H9 (cell line): ENCODE results near the gene RANBP9. TPM values are rescaled to one million over a fixed set of nuclear protein-coding genes. Genes with fewer than 3 reads are reported as not detected.

Source experiments
- DNase-seq: peaks from one replicate; pipeline ENCODE4 v3.0.0-alpha.2; 2017
- H2AFZ ChIP-seq: one replicate; pipeline ENCODE4 v1.6.1; 2013; ENCODE audit warnings: mild to moderate bottlenecking, low read length, control low read depth, moderate library complexity
- H2AK5ac ChIP-seq: 2 replicates; pipeline ENCODE4 v1.6.1; 2013; ENCODE audit warnings: low read length, control low read depth, mixed read lengths; ENCODE audit not compliant: insufficient read length
- H2BK120ac ChIP-seq: one replicate; pipeline ENCODE4 v1.6.1; 2013; ENCODE audit warnings: low read depth, mild to moderate bottlenecking, low read length, control low read depth, inconsistent platforms; ENCODE audit not compliant: poor library complexity, severe bottlenecking
- H2BK12ac ChIP-seq: 2 replicates; pipeline ENCODE4 v1.6.1; 2013; ENCODE audit warnings: low read length, control low read depth, mixed read lengths, low read depth; ENCODE audit not compliant: insufficient read length
- H2BK15ac ChIP-seq: 2 replicates; pipeline ENCODE4 v1.6.1; 2013; ENCODE audit warnings: low read depth, low read length, control low read depth
- H2BK20ac ChIP-seq: one replicate; pipeline ENCODE4 v1.6.1; 2013; ENCODE audit warnings: low read depth, mild to moderate bottlenecking, low read length, control low read depth, inconsistent platforms; ENCODE audit not compliant: poor library complexity, severe bottlenecking
- H2BK5ac ChIP-seq: 2 replicates; pipeline ENCODE4 v1.6.1; 2013; ENCODE audit warnings: low read length, control low read depth, mixed read lengths; ENCODE audit not compliant: insufficient read length
- H3K14ac ChIP-seq: 2 replicates; pipeline ENCODE4 v1.6.1; 2013; ENCODE audit warnings: low read length, control low read depth; ENCODE audit not compliant: insufficient read depth
- H3K18ac ChIP-seq: 2 replicates; pipeline ENCODE4 v1.6.1; 2013; ENCODE audit warnings: low read depth, mild to moderate bottlenecking, mixed read lengths, low read length, control low read depth; ENCODE audit not compliant: insufficient read length
- H3K23ac ChIP-seq: 2 replicates; pipeline ENCODE4 v1.6.1; 2013; ENCODE audit warnings: low read length, control low read depth, mixed read lengths, low read depth; ENCODE audit not compliant: insufficient read length
- H3K23me2 ChIP-seq: 2 replicates; pipeline ENCODE4 v1.6.1; 2013; ENCODE audit warnings: low read depth, mild to moderate bottlenecking, mixed read lengths, low read length, control low read depth; ENCODE audit not compliant: insufficient read length, poor library complexity, severe bottlenecking
- H3K27ac ChIP-seq: 2 replicates; pipeline ENCODE4 v1.5.1; 2013; ENCODE audit warnings: low read length, control low read depth, mixed read lengths, low read depth; ENCODE audit not compliant: insufficient read length
- H3K27me3 ChIP-seq: 2 replicates; pipeline ENCODE4 v1.6.1; 2013; ENCODE audit warnings: low read length, control low read depth, inconsistent platforms; ENCODE audit not compliant: insufficient read depth
- H3K4ac ChIP-seq: 2 replicates; pipeline ENCODE4 v1.6.1; 2013; ENCODE audit warnings: low read depth, mild to moderate bottlenecking, control low read depth, inconsistent platforms, low read length, moderate library complexity
- H3K4me1 ChIP-seq: 2 replicates; pipeline ENCODE4 v1.6.1; 2013; ENCODE audit warnings: low read length, control low read depth, inconsistent platforms; ENCODE audit not compliant: insufficient read depth
- H3K4me2 ChIP-seq: 2 replicates; pipeline ENCODE4 v1.6.1; 2013; ENCODE audit warnings: low read length, control low read depth, mixed read lengths; ENCODE audit not compliant: insufficient read length, insufficient read depth
- H3K56ac ChIP-seq: 2 replicates; pipeline ENCODE4 v1.6.1; 2013; ENCODE audit warnings: low read depth, mild to moderate bottlenecking, mixed read lengths, low read length, control low read depth; ENCODE audit not compliant: insufficient read length
- H3K79me1 ChIP-seq: 2 replicates; pipeline ENCODE4 v1.6.1; 2013; ENCODE audit warnings: low read depth, mild to moderate bottlenecking, moderate library complexity, low read length, control low read depth, inconsistent platforms; ENCODE audit not compliant: insufficient read depth, poor library complexity, severe bottlenecking
- H3K79me2 ChIP-seq: 2 replicates; pipeline ENCODE4 v1.6.1; 2013; ENCODE audit warnings: low read length, control low read depth, inconsistent platforms; ENCODE audit not compliant: insufficient read depth
- H3K9ac ChIP-seq: 2 replicates; pipeline ENCODE4 v1.6.1; 2013; ENCODE audit warnings: low read length, control low read depth, mixed read lengths; ENCODE audit not compliant: insufficient read length; ENCODE audit errors: extremely low read depth
- H3K9me3 ChIP-seq: one replicate; pipeline ENCODE4 v1.6.1; 2013; ENCODE audit warnings: low read depth, low read length, inconsistent platforms; ENCODE audit not compliant: control insufficient read depth
- H3T11ph ChIP-seq: one replicate; pipeline ENCODE4 v1.6.1; 2013; ENCODE audit warnings: mild to moderate bottlenecking, low read length, control low read depth, inconsistent platforms
- H4K20me1 ChIP-seq: one replicate; pipeline ENCODE4 v1.6.1; 2013; ENCODE audit not compliant: control insufficient read depth, insufficient read length, insufficient read depth
- H4K5ac ChIP-seq: 2 replicates; pipeline ENCODE4 v1.6.1; 2013; ENCODE audit warnings: low read depth, mild to moderate bottlenecking, mixed read lengths, low read length, control low read depth; ENCODE audit not compliant: insufficient read length
- H4K8ac ChIP-seq: replicated peaks from 2 replicates; pipeline ENCODE4 v1.6.1; 2013; ENCODE audit warnings: low read length, control low read depth, mixed read lengths, low read depth; ENCODE audit not compliant: insufficient read length
- H4K91ac ChIP-seq: 2 replicates; pipeline ENCODE4 v1.6.1; 2013; ENCODE audit warnings: low read depth, mild to moderate bottlenecking, moderate library complexity, mixed read lengths, low read length, control low read depth; ENCODE audit not compliant: insufficient read length
- H3K27ac Mint-ChIP-seq, 3 experiments: 2 replicates in 2 of 3; 3 replicates in 1 of 3; pipeline ENCODE4 v1.8.0; 2020 to 2021; ENCODE audit warnings: mixed read lengths in 3 of 3, mild to moderate bottlenecking in 1 of 3, moderate library complexity in 1 of 3
- H3K27me3 Mint-ChIP-seq: 2 replicates; pipeline ENCODE4 v1.8.0; 2021; ENCODE audit warnings: low read depth, mild to moderate bottlenecking, moderate library complexity, mixed read lengths
- H3K36me3 Mint-ChIP-seq, 3 experiments: 2 replicates in 2 of 3; 3 replicates in 1 of 3; pipeline ENCODE4 v1.8.0; 2020 to 2021; ENCODE audit warnings: low read depth in 3 of 3, mixed read lengths in 3 of 3; ENCODE audit not compliant: insufficient read depth in 1 of 3
- H3K4me1 Mint-ChIP-seq, 2 experiments: 2 replicates each; pipeline ENCODE4 v1.8.0; 2020; ENCODE audit warnings: mixed read lengths in 2 of 2
- H3K4me3 Mint-ChIP-seq, 2 experiments: 2 replicates in 1 of 2; 3 replicates in 1 of 2; pipeline ENCODE4 v1.8.0; 2020 to 2021; ENCODE audit warnings: mild to moderate bottlenecking in 2 of 2, mixed read lengths in 2 of 2, moderate library complexity in 1 of 2
- H3K9me3 Mint-ChIP-seq, 2 experiments: 2 replicates in 1 of 2; 3 replicates in 1 of 2; pipeline ENCODE4 v1.8.0; 2020; ENCODE audit warnings: mild to moderate bottlenecking in 2 of 2, mixed read lengths in 2 of 2, moderate library complexity in 1 of 2
- WGBS: extraction: QIAGEN DNeasy Blood & Tissue Kit; methylation state at CpG from one replicate; pipeline ENCODE4 v1.1.7; 2013; ENCODE audit warnings: missing lambda C conversion rate, low lambda C conversion rate, mixed read lengths; ENCODE audit not compliant: insufficient read length; ENCODE audit errors: extremely low coverage; 5-methylcytosine and 5-hydroxymethylcytosine counted together
- total RNA-seq: library from RNA; stranded (reverse); gene quantifications from 2 replicates; pipeline ENCODE4 v1.2.1, GENCODE V29; 2021
- TF ChIP-seq, protein P1 (sequence below): fragments of 200-600 bp; sonication (generic); conservative IDR thresholded peaks from 3 replicates; pipeline ENCODE4 v1.8.0; 2021; ENCODE audit warnings: antibody characterized with exemption, mild to moderate bottlenecking

Gene RANBP9
- total RNA-seq, 1 experiment from 2014 or later, result 37.2 TPM

- Mint-ChIP-seq H3K4me1 (no peaks in the 10 kb centered on the region), H3K36me3 (peaks cover 14 to 44% (median 41%) of the 10 kb centered on the region in 3 experiments; a peak in 6 of 7 replicates), H3K27ac (no peak overlapping the region), H3K9me3 (peaks cover 0 to 2% of the 10 kb centered on the region in 2 experiments; a peak in 2 of 5 replicates), H3K4me3 (no peak overlapping the region), H3K27me3 (no peaks in the 10 kb centered on the region)
- Histone ChIP-seq H4K5ac (no peak overlapping the region), H2AFZ (no peak overlapping the region), H3K18ac (no peak overlapping the region), H3K79me2 (no peaks in the 10 kb centered on the region), H2BK15ac (no peak overlapping the region), H2BK12ac (no peak overlapping the region), H3K9me3 (no peaks in the 10 kb centered on the region), H3K56ac (no peak overlapping the region), H3K23ac (no peak overlapping the region), H3K4me2 (no peak overlapping the region), H2BK20ac (no peak overlapping the region), H3K9ac (no peak overlapping the region), H3K4ac (no peak overlapping the region), H3K23me2 (no peaks in the 10 kb centered on the region), H4K20me1 (no peaks in the 10 kb centered on the region), H3K4me1 (no peaks in the 10 kb centered on the region), H3T11ph (no peak overlapping the region), H3K79me1 (no peaks in the 10 kb centered on the region), H3K27me3 (no peaks in the 10 kb centered on the region), H4K91ac (no peak overlapping the region), H2BK5ac (no peak overlapping the region), H3K14ac (no peak overlapping the region), H2BK120ac (no peak overlapping the region), H2AK5ac (no peak overlapping the region), H3K27ac (no peak overlapping the region), H4K8ac (no peak overlapping the region)
- WGBS, result no CpG with 5 or more reads among the region's 2 CpGs
- TF ChIP-seq, protein P1, sequence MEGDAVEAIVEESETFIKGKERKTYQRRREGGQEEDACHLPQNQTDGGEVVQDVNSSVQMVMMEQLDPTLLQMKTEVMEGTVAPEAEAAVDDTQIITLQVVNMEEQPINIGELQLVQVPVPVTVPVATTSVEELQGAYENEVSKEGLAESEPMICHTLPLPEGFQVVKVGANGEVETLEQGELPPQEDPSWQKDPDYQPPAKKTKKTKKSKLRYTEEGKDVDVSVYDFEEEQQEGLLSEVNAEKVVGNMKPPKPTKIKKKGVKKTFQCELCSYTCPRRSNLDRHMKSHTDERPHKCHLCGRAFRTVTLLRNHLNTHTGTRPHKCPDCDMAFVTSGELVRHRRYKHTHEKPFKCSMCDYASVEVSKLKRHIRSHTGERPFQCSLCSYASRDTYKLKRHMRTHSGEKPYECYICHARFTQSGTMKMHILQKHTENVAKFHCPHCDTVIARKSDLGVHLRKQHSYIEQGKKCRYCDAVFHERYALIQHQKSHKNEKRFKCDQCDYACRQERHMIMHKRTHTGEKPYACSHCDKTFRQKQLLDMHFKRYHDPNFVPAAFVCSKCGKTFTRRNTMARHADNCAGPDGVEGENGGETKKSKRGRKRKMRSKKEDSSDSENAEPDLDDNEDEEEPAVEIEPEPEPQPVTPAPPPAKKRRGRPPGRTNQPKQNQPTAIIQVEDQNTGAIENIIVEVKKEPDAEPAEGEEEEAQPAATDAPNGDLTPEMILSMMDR, result no peak
- DNase-seq, result no peak
Measured at GRCh38 chr6:13604546-13605416, 106.9 kb downstream of the RANBP9 start.
